ENCODE data around the gene NCKAP1. TPM values are rescaled to one million over a fixed set of nuclear protein-coding genes. Genes with fewer than 3 reads are reported as not detected.
"Not testable (repeated sequence)": the region's sequence is repeated elsewhere in the genome, so short reads cannot be mapped to it uniquely, and the experiment has no call there.

NCKAP1 gene
- total RNA-seq, 6 donors from 2014 or later = 34.2 to 129 (median 83.9) TPM

DNA sequence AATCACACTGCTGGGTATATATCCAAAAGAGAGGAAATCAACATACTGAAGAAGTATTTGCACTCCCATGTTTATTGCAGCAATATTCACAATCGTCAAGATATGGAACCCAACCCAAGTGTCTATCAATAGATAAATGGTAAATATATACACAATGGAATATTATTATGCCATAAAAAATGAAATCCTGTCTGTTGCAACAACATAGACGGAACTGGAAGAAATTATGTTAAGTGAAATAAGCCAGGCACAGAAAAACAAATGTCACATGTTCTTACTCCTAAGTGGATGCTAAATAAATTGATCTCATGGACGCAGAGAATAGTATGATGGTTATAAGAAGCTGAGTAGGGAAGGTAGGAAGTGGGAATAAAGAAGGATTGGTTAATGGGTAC is 65.7 kb downstream of the NCKAP1 start:
- no peak overlapping the region for H3K4me3 ChIP-seq
- no peaks in the 10 kb centered on the region for H3K4me1 ChIP-seq
- 95 to 97% methylated on average over 3 of the region's 3 CpGs for WGBS, 2 donors
- H3K27me3 ChIP-seq = no peaks in the 10 kb centered on the region
- ATAC-seq (ENCODE audit: low FRiP score in 2 of 2) (no peak), DNase-seq (no peak)
- H3K9me3 ChIP-seq = no peaks in the 10 kb centered on the region
- peaks cover 0 to 47% (median 10%) of the 10 kb centered on the region in 4 donors for H3K36me3 ChIP-seq
- TF ChIP-seq EP300 (IDR thresholded peaks at IDR 0.05) (no peak), POLR2A (IDR thresholded peaks at IDR 0.05) (no peak), POLR2AphosphoS5 (IDR thresholded peaks at IDR 0.05) (no peak)
- TF ChIP-seq, protein P1, sequence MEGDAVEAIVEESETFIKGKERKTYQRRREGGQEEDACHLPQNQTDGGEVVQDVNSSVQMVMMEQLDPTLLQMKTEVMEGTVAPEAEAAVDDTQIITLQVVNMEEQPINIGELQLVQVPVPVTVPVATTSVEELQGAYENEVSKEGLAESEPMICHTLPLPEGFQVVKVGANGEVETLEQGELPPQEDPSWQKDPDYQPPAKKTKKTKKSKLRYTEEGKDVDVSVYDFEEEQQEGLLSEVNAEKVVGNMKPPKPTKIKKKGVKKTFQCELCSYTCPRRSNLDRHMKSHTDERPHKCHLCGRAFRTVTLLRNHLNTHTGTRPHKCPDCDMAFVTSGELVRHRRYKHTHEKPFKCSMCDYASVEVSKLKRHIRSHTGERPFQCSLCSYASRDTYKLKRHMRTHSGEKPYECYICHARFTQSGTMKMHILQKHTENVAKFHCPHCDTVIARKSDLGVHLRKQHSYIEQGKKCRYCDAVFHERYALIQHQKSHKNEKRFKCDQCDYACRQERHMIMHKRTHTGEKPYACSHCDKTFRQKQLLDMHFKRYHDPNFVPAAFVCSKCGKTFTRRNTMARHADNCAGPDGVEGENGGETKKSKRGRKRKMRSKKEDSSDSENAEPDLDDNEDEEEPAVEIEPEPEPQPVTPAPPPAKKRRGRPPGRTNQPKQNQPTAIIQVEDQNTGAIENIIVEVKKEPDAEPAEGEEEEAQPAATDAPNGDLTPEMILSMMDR (IDR thresholded peaks at IDR 0.05) = no peak
- no peak overlapping the region for H3K27ac ChIP-seq

DNA sequence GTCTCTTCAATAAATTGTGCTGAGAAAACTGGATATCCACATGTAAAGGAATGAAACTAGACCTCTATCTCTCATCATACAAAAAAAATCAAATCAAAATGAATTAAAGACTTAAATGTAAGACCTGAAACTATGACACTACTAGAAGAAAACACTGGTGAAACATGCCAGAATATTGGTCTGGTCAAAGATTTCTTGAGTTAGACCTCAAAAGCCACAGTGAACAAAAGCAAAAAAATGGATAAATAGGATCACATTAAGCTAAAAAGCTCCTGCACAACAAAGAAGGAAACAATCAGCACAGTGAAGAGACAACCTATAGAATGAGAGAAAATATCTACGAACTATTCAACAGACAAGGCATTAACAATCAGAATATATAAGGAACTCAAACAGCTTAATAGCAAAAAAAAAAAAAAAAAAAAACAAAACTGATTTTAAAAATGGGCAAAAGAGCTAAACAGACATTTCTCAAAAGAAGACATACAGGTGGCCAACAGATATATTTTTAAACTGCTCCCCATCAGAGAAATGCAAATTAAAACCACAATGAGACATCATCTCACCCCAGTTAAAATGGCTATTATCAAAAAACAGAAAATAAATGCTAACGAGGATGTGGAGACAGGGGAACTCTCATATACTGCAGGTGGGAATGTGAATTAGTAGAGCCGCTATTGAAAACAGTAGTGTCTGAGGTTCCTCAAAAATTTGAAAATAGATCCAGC is 66.3 kb downstream of the NCKAP1 start:
- H3K9me3 ChIP-seq = no peaks in the 10 kb centered on the region
- peaks cover 0 to 45% (median 9%) of the 10 kb centered on the region in 4 donors for H3K36me3 ChIP-seq
- no peak for ATAC-seq (ENCODE audit: low FRiP score in 2 of 2)
- no peak for TF ChIP-seq EP300 (IDR thresholded peaks at IDR 0.05)
- no peak overlapping the region for H3K4me3 ChIP-seq
- H3K27ac ChIP-seq = no peak overlapping the region
- WGBS, 2 donors = 94 to 99% methylated on average over 3 of the region's 3 CpGs
- no peaks in the 10 kb centered on the region for H3K27me3 ChIP-seq
- no peak for DNase-seq
- H3K4me1 ChIP-seq = no peaks in the 10 kb centered on the region

DNA sequence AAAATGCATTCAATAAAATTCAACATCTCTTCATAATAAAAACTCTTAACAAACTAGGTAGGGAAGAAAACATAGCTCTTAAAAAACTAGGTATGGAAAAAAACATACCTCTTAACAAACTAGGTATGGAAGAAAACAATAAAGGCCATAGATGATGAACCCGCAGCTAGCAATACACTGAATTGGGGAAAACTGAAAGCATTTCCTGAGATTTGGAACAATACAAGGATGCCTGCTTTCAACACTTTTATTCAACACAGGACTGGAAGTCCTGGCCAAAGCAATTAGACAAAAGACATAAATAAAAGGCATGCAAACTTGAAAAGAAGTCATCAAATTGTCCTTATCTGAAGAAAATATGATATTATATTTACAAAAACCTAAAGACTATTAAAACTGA is 67.8 kb downstream of the NCKAP1 start:
- no peaks in the 10 kb centered on the region for H3K4me1 ChIP-seq
- H3K27ac ChIP-seq = no peak overlapping the region
- 68 to 77% methylated on average over 1 of the region's 1 CpG for WGBS, 2 donors
- DNase-seq (no peak), ATAC-seq (ENCODE audit: low FRiP score in 2 of 2) (no peak)
- no peak for TF ChIP-seq POLR2AphosphoS5 (IDR thresholded peaks at IDR 0.05)
- TF ChIP-seq, protein P1 (IDR thresholded peaks at IDR 0.05) = no peak
- TF ChIP-seq POLR2A (IDR thresholded peaks at IDR 0.05) = no peak
- TF ChIP-seq EP300 (IDR thresholded peaks at IDR 0.05) = no peak
- H3K4me3 ChIP-seq = no peak overlapping the region
- no peaks in the 10 kb centered on the region for H3K27me3 ChIP-seq
- H3K9me3 ChIP-seq = no peaks in the 10 kb centered on the region
- H3K36me3 ChIP-seq = peaks cover 0 to 48% (median 10%) of the 10 kb centered on the region in 4 donors

DNA sequence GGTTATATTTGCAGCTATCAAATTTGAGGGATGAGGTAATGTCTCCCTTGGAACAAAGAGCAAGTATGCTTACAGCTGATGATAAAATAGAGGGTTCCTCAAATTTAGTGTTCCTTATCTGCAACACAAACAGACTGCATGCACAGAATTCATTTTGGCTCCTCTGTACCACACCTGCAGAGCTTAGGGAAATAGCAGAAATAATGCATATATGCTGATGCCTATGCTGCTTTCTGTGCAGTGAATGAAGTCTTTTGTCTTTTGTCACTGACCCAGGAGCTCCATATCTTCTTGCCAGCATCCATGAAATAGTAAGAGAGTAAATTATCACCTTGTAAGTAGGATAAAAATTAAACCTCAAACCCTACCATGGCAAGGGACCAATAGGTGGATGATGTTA is 69.8 kb downstream of the NCKAP1 start:
- ATAC-seq (ENCODE audit: low FRiP score in 2 of 2) (no peak), DNase-seq (no peak)
- H3K9me3 ChIP-seq = no peaks in the 10 kb centered on the region
- H3K27me3 ChIP-seq = no peaks in the 10 kb centered on the region
- H3K36me3 ChIP-seq = peaks cover 0 to 47% (median 10%) of the 10 kb centered on the region in 4 donors
- no peak overlapping the region for H3K27ac ChIP-seq
- no peaks in the 10 kb centered on the region for H3K4me1 ChIP-seq
- TF ChIP-seq EP300 (IDR thresholded peaks at IDR 0.05) = no peak
- no peak for TF ChIP-seq POLR2AphosphoS5 (IDR thresholded peaks at IDR 0.05)
- TF ChIP-seq, protein P1 (IDR thresholded peaks at IDR 0.05) = no peak
- TF ChIP-seq POLR2A (IDR thresholded peaks at IDR 0.05) = no peak
- no peak overlapping the region for H3K4me3 ChIP-seq

DNA sequence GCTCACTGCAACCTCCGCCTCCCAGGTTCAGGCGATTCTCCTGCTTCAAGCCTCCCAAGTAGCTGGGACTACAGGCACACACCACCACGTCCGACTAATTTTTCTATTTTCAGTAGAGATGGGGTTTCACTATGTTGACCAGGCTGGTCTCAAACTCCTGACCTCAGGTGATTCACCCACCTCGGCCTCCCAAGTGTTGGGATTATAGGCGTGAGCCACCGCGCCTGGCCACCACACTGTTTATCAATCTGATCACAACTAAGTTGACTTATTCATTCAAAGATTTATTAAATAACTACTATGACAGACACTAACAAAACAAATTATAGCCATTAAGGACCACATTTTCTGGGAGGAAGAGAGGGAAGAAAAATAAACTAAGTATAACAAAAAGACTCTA is 71.9 kb downstream of the NCKAP1 start:
- H3K4me3 ChIP-seq; H3K27ac ChIP-seq; H3K4me1 ChIP-seq; ATAC-seq (ENCODE audit: low FRiP score in 2 of 2); H3K27me3 ChIP-seq; DNase-seq; H3K9me3 ChIP-seq: not testable (repeated sequence)
- WGBS, 2 donors = 94 to 98% methylated on average over 8 of the region's 8 CpGs
- peaks cover 4 to 53% (median 13%) of the 10 kb centered on the region in 4 donors for H3K36me3 ChIP-seq

DNA sequence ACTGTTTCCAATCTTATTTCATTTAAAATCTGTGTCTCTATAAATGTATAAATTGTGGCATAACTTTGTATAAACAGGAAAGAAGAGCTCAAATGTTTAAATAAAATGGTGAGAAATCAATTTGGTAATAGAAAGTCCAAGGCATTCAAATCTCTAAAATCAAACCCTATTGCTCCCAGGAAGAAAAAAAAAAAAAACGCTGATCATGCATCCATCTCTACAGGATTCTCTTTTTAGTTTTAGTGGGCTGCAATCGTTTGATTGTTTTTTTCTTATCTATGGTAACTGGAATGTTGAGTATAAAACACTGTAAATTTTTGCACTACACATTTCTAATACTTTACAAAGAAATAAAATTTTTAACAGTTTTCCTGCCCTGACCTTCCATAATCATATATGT is 75.6 kb downstream of the NCKAP1 start:
- DNase-seq = no peak
- Histone ChIP-seq H3K27me3 (no peaks in the 10 kb centered on the region), H3K9me3 (no peaks in the 10 kb centered on the region), H3K36me3 (peaks cover 4 to 58% (median 11%) of the 10 kb centered on the region in 4 donors), H3K4me1 (no peaks in the 10 kb centered on the region), H3K4me3 (no peak overlapping the region), H3K27ac (no peak overlapping the region)
- no peak for ATAC-seq (ENCODE audit: low FRiP score in 2 of 2)
- 64 to 82% methylated on average over 2 of the region's 2 CpGs for WGBS, 2 donors
- TF ChIP-seq POLR2AphosphoS5 (IDR thresholded peaks at IDR 0.05) (no peak), EP300 (IDR thresholded peaks at IDR 0.05) (no peak), POLR2A (IDR thresholded peaks at IDR 0.05) (no peak)
- TF ChIP-seq, protein P1 (IDR thresholded peaks at IDR 0.05) = no peak

DNA sequence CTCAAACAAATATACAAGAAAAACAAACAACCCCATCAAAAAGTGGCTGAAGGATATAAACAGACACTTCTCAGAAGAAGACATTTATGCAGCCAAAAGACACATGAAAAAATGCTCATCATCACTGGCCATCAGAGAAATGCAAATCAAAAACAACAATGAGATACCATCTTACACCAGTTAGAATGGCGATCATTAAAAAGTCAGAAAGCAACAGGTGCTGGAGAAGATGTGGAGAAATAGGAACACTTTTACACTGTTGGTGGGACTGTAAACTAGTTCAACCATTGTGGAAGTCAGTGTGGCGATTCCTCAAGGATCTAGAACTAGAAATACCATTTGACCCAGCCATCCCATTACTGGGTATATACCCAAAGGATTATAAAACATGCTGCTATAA is 77.4 kb downstream of the NCKAP1 start:
- peaks cover 4 to 62% (median 12%) of the 10 kb centered on the region in 4 donors for H3K36me3 ChIP-seq
- H3K27me3 ChIP-seq; ATAC-seq (ENCODE audit: low FRiP score in 2 of 2); H3K27ac ChIP-seq; H3K4me1 ChIP-seq; DNase-seq; H3K9me3 ChIP-seq; H3K4me3 ChIP-seq: not testable (repeated sequence)
- WGBS, 2 donors = 89 to 98% methylated on average over 2 of the region's 2 CpGs
